ENCODE results near the gene EPB41L4A. TPM values are rescaled to one million over a fixed set of nuclear protein-coding genes. Genes with fewer than 3 reads are reported as not detected.

Gene EPB41L4A
- total RNA-seq, 2 donors from 2014 or later, result 7.7 to 9.9 TPM

GRCh38 chr5:112338681-112339337 lies 80.3 kb downstream of the EPB41L4A start:
- Mint-ChIP-seq H3K27me3 (ENCODE audit: insufficient read depth) (peaks cover 26% of the 10 kb centered on the region), H3K4me1 (peaks cover 32% of the 10 kb centered on the region)

GRCh38 chr5:112333331-112333781 lies 85.7 kb downstream of the EPB41L4A start:
- peaks cover 55% of the 10 kb centered on the region for H3K4me1 Mint-ChIP-seq
- peaks cover 13% of the 10 kb centered on the region for H3K27me3 ChIP-seq (ENCODE audit: control insufficient read depth, insufficient read depth, low read length, poor library complexity, severe bottlenecking)
- no peaks in the 10 kb centered on the region for H3K36me3 Mint-ChIP-seq (ENCODE audit: low read depth)
- H3K9ac ChIP-seq (ENCODE audit: extremely low read depth, low read length, poor library complexity, severe bottlenecking), result no peak overlapping the region
- H3K27ac Mint-ChIP-seq, result no peak overlapping the region
- H3K9me3 ChIP-seq (ENCODE audit: control insufficient read depth, low read length), result no peaks in the 10 kb centered on the region
- H3K4me3 ChIP-seq (ENCODE audit: low read length), result peak overlapping the region; percentile 46
- peaks cover 17% of the 10 kb centered on the region for H3K4me1 ChIP-seq (ENCODE audit: control insufficient read depth, insufficient read depth, low read length)
- 0 to 39% methylated on average over 2 to 5 of the region's 5 CpGs for WGBS, 2 experiments (ENCODE audit: insufficient coverage in 1 of 2, insufficient read length in 1 of 2)
- TF ChIP-seq CTCF (conservative IDR thresholded peaks at IDR 0.05), result no peak
- peak; percentile 77 for DNase-seq
- H3K36me3 ChIP-seq (ENCODE audit: control insufficient read depth, insufficient read depth, low read length), result no peaks in the 10 kb centered on the region
- peaks cover 23% of the 10 kb centered on the region for H3K27me3 Mint-ChIP-seq (ENCODE audit: insufficient read depth)
- H3K9me3 Mint-ChIP-seq, result no peaks in the 10 kb centered on the region
- peak overlapping the region; percentile 22 for H3K27ac ChIP-seq (ENCODE audit: low read depth, low read length)
- peak overlapping the region; percentile 29 for H3K4me3 Mint-ChIP-seq

More at GRCh38 chr5:112338681-112339337, 80.3 kb downstream of the EPB41L4A start:
- H3K27ac ChIP-seq (ENCODE audit: low read depth, low read length), result no peak overlapping the region
- H3K4me3 ChIP-seq (ENCODE audit: low read length), result no peak overlapping the region
- Mint-ChIP-seq H3K4me3 (no peak overlapping the region), H3K36me3 (ENCODE audit: low read depth) (no peaks in the 10 kb centered on the region), H3K9me3 (no peaks in the 10 kb centered on the region), H3K27ac (no peak overlapping the region)
- H3K4me1 ChIP-seq (ENCODE audit: control insufficient read depth, insufficient read depth, low read length), result peaks cover 16% of the 10 kb centered on the region
- H3K36me3 ChIP-seq (ENCODE audit: control insufficient read depth, insufficient read depth, low read length), result no peaks in the 10 kb centered on the region
- H3K9ac ChIP-seq (ENCODE audit: extremely low read depth, low read length, poor library complexity, severe bottlenecking), result no peak overlapping the region
- TF ChIP-seq CTCF (conservative IDR thresholded peaks at IDR 0.05), result no peak
- DNase-seq, result peak; percentile 57
- peaks cover 14% of the 10 kb centered on the region for H3K27me3 ChIP-seq (ENCODE audit: control insufficient read depth, insufficient read depth, low read length, poor library complexity, severe bottlenecking)
- 72 to 93% methylated on average over 3 to 5 of the region's 5 CpGs for WGBS, 2 experiments (ENCODE audit: insufficient coverage in 1 of 2, insufficient read length in 1 of 2)
- no peaks in the 10 kb centered on the region for H3K9me3 ChIP-seq (ENCODE audit: control insufficient read depth, low read length)

- no peak for TF ChIP-seq CTCF (conservative IDR thresholded peaks at IDR 0.05)
- Histone ChIP-seq H3K4me1 (ENCODE audit: control insufficient read depth, insufficient read depth, low read length) (peaks cover 17% of the 10 kb centered on the region), H3K27me3 (ENCODE audit: control insufficient read depth, insufficient read depth, low read length, poor library complexity, severe bottlenecking) (peaks cover 5% of the 10 kb centered on the region), H3K36me3 (ENCODE audit: control insufficient read depth, insufficient read depth, low read length) (no peaks in the 10 kb centered on the region), H3K27ac (ENCODE audit: low read depth, low read length) (no peak overlapping the region), H3K9me3 (ENCODE audit: control insufficient read depth, low read length) (no peaks in the 10 kb centered on the region), H3K4me3 (ENCODE audit: low read length) (no peak overlapping the region), H3K9ac (ENCODE audit: extremely low read depth, low read length, poor library complexity, severe bottlenecking) (no peak overlapping the region)
- Mint-ChIP-seq H3K27ac (no peak overlapping the region), H3K4me3 (no peak overlapping the region), H3K36me3 (ENCODE audit: low read depth) (no peaks in the 10 kb centered on the region), H3K9me3 (no peaks in the 10 kb centered on the region), H3K4me1 (peaks cover 50% of the 10 kb centered on the region), H3K27me3 (ENCODE audit: insufficient read depth) (peaks cover 14% of the 10 kb centered on the region)
- no peak for DNase-seq
- WGBS, 2 experiments (ENCODE audit: insufficient coverage in 1 of 2, insufficient read length in 1 of 2), result 100% methylated on average over 1 to 2 of the region's 2 CpGs
Observed at GRCh38 chr5:112331892-112332291, 87.2 kb downstream of the EPB41L4A start.

Measured in endodermal cell (in vitro differentiated cells).